NB4 (cell line): ENCODE results near the gene PTPN2.

Source experiments
- DNase-seq: peaks from one replicate; pipeline ENCODE4 v3.0.0; 2010; ENCODE audit warnings: low read depth
- H3K4me3 ChIP-seq: one replicate; pipeline ENCODE4 v1.5.1; 2011; ENCODE audit warnings: mild to moderate bottlenecking, low read depth, low read length, moderate library complexity
- CTCF ChIP-seq: IDR thresholded peaks from one replicate; pipeline ENCODE4 v1.5.1; 2012; ENCODE audit warnings: low read depth, low read length
- MAX ChIP-seq: IDR thresholded peaks from 2 replicates; pipeline ENCODE4 v1.6.1; 2011; ENCODE audit warnings: low read depth, low read length
- MYC ChIP-seq: IDR thresholded peaks from 2 replicates; pipeline ENCODE4 v1.6.1; 2011; ENCODE audit warnings: low read depth, low read length
- POLR2A ChIP-seq: IDR thresholded peaks from 2 replicates; pipeline ENCODE4 v1.6.1; 2011; ENCODE audit warnings: mild to moderate bottlenecking; ENCODE audit not compliant: insufficient read length; ENCODE audit errors: extremely low read depth

Gene PTPN2

DNA sequence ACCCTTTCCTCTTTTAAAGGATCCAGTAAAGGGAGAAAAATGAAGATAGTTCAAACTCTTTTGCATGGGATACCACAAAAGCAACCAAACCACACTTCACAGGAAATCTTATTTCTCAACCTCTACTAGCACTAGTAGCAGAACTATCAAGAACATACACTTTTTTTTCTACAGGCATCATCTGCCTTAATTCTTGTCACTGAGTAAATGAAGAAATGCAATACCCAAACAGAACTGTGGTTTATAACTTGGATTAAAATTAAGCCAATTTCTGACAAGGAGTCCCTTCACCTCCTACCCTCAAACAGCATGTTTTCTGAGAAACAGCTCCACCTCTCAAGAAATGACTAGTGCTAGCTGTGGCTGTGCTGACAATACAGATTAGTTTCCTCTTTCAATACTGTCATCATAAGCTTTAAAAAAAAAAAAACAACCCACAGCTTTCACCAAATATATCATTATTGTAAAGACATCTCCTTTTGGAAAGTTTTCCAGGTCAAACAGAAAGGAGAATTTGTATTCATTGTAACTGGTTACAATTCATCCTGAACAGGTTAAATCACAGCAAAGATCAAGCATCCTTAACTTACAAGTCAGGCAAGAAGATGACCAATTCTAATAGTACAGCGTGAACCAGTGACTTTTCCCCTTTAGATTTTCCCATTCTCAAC is 44.4 kb downstream of the PTPN2 start:
- peak; percentile 76 for DNase-seq
- TF ChIP-seq CTCF: no peak
- no peak for TF ChIP-seq MYC
- TF ChIP-seq MAX: no peak
- TF ChIP-seq POLR2A: no peak
- H3K4me3 ChIP-seq: no peak overlapping the region

DNA sequence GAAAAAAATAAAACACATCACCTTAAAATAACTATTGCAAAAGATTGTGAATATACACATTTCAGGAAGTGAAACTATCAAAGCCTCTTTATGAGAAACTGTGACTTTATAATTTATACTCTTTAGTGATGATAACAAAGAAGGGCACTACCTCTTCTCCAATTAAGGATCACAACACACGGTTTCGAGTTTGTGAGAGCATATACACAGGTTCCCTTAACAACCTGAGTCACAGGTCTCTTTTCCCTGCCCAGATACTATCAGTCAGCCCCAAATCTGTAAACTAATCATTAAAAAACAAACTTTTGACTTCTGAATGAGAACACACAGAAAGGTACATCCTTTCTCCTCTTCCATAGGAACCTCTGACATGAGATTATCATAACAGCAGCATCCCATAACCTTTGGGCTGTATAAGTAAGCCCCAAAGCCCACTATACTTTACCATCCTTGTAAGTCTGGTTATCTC is 44.9 kb downstream of the PTPN2 start:
- H3K4me3 ChIP-seq: peak overlapping the region; percentile 23
- peak; percentile 60 for DNase-seq

DNA sequence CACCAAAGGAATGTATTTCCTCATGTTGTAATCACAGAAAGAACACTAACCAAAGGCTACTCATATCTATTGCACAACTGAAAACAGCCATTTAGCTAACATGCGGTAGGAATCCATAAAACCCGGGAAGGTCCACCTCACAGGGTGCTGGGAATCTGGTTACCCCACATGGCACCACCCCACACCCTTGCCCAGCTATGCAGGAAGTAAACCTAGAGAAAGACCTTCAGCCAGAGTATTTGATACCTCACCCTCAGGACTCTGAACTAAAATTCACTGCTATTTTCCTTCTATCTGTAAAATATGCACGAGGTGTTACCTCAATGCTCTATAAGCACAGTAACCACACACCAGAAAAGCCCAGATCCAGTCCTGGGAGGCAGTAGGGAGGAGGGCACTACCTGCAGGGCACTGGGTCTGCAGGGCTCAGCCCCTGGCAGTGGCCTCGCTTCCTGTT is 45.8 kb downstream of the PTPN2 start:
- H3K4me3 ChIP-seq: peak overlapping the region; percentile 55
- TF ChIP-seq POLR2A (no peak), MAX (peak; percentile 82), CTCF (no peak), MYC (peak; percentile 90)
- DNase-seq: peak; percentile 90

More for the DNA sequence above, 44.9 kb downstream of the PTPN2 start:
- TF ChIP-seq POLR2A (no peak), MYC (no peak), CTCF (no peak), MAX (no peak)

DNA sequence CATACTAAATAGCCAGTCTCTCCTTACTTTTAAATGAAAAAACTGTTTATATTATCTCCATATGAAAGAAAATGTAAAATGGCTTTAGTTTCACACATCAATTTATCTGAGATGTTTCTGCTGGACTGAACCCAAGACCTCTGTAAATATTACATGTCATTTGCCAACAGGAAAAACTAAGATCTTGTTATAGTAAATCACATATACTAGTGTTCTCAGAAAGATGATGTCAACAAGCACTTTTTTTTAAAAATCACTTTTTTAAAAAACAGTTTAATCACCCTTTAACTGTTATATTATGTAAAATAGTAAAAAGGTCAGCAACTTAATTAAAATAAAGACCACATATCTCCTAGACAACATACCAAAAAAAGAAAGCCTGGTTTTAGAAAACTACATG is 46.3 kb downstream of the PTPN2 start:
- TF ChIP-seq POLR2A: no peak
- DNase-seq: no peak
- peak overlapping the region; percentile 55 for H3K4me3 ChIP-seq

DNA sequence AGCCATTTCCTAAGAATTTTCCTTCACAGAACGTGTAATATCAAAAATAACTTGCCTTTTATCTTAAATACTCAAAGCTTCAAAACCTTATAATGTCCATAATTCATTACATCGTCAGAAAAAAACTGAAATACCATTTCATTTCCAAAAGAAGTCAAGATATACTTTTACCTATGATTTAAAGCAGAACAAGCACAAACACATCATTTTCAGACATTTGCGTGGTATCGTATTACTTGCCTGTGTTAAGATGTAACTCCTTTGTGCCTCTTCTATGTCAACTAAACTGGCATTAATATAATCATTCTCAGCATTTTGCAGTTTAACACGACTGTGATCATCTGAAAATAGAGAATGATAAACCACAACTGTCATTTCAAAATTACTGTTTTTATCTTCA is 47.5 kb downstream of the PTPN2 start:
- no peak for TF ChIP-seq CTCF
- no peak for TF ChIP-seq MAX
- no peak for TF ChIP-seq MYC
- TF ChIP-seq POLR2A: no peak
- H3K4me3 ChIP-seq: no peak overlapping the region
- no peak for DNase-seq

DNA sequence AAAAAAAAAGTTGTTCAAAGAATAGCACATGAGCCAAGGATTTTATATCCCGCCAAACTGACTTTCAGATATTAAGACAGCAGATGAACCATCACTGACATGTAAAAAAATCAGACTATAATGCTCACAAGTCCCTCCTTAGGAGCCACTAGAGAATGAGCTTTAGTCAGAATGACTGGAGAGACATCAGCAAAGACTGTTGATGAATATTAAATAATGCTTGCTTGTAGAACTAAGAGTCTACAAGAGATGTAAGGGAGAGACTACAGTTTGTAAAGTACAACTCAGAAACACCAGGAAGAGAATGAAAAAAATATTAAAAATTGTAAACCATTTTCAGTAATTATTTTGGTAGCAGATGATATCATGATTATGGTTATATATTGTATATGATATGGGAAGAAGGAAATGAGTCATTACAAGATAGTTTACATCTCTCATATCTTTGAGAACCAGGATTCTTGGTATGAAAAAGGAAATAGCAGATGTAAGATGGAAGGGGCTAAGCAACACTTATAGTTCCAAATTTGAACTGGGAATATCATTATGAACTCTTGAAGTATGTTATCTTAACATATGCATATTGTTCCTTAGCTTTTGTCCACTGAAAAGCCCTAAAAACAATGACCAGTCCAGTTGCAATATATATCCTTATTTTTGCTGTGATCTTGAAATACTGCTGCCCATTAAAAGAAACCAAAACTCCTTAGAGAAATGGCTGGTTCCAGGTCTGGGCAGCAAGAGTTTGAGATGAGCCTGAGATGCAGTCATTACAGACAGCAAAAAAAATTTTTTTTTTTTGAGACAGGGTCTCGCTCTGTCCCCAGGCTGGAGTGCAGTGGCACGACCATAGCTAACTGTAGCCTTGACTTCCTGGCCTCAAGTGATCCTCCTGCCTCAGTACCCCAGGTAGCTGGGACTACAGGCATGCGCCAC is 55.7 kb downstream of the PTPN2 start:
- H3K4me3 ChIP-seq: no peak overlapping the region
- TF ChIP-seq CTCF (no peak), MAX (no peak), MYC (no peak), POLR2A (no peak)
- no peak for DNase-seq
